Lower leg skin (tissue), 3 donors: Measurements from ENCODE around the gene TMEM101.

Experiments
- POLR2A ChIP-seq, 2 donors: fragments of 450-650 bp; IDR thresholded peaks; one replicate each; pipeline ENCODE4 v1.6.1; 2016 to 2017; ENCODE audit warnings: antibody characterized with exemption in 2 of 2, mild to moderate bottlenecking in 1 of 2, moderate library complexity in 1 of 2
- TF ChIP-seq, protein P1 (sequence below), 3 donors: fragments of 450-650 bp; IDR thresholded peaks; one replicate each; pipeline ENCODE4 v1.5.1; 2016; ENCODE audit warnings: antibody characterized with exemption in 3 of 3, mild to moderate bottlenecking in 3 of 3, moderate library complexity in 2 of 3

- TF ChIP-seq POLR2A (IDR thresholded peaks at IDR 0.05), result no peak
- TF ChIP-seq, protein P1, sequence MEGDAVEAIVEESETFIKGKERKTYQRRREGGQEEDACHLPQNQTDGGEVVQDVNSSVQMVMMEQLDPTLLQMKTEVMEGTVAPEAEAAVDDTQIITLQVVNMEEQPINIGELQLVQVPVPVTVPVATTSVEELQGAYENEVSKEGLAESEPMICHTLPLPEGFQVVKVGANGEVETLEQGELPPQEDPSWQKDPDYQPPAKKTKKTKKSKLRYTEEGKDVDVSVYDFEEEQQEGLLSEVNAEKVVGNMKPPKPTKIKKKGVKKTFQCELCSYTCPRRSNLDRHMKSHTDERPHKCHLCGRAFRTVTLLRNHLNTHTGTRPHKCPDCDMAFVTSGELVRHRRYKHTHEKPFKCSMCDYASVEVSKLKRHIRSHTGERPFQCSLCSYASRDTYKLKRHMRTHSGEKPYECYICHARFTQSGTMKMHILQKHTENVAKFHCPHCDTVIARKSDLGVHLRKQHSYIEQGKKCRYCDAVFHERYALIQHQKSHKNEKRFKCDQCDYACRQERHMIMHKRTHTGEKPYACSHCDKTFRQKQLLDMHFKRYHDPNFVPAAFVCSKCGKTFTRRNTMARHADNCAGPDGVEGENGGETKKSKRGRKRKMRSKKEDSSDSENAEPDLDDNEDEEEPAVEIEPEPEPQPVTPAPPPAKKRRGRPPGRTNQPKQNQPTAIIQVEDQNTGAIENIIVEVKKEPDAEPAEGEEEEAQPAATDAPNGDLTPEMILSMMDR (IDR thresholded peaks at IDR 0.05), result no peak
These were observed 9.1 kb downstream of the TMEM101 start for GRCh38 chr17:44005527-44006271.
